ENCODE results near the gene PYGM.

GRCh38 chr11:64745521-64746328 lies 14.0 kb downstream of the PYGM start:
- TF ChIP-seq CTCF (conservative IDR thresholded peaks at IDR 0.05) (no peak), EZH2 (IDR thresholded peaks at IDR 0.05; ENCODE audit: low read depth) (no peak)
